Colonic mucosa (tissue), 4 donors: ENCODE data around the gene CHSY1. TPM values are rescaled to one million over a fixed set of nuclear protein-coding genes. Genes with fewer than 3 reads are reported as not detected.

Experiments used
- DNase-seq: peaks from one replicate; pipeline ENCODE4 v3.0.0-alpha.2; 2020
- H3K27ac ChIP-seq: fragments of 200-600 bp; one replicate; pipeline ENCODE4 v1.8.0; 2021
- H3K27me3 ChIP-seq: fragments of 200-600 bp; one replicate; pipeline ENCODE4 v1.8.0; 2021
- H3K36me3 ChIP-seq: fragments of 200-600 bp; one replicate; pipeline ENCODE4 v1.8.0; 2021
- H3K4me1 ChIP-seq: fragments of 200-600 bp; one replicate; pipeline ENCODE4 v1.8.0; 2021; ENCODE audit warnings: mild to moderate bottlenecking
- H3K4me3 ChIP-seq: fragments of 200-600 bp; one replicate; pipeline ENCODE4 v1.8.0; 2021
- H3K9ac ChIP-seq, 2 donors: one replicate each; pipeline ENCODE4 v1.7.0; 2013; ENCODE audit warnings: control low read depth in 2 of 2, low read depth in 2 of 2, low read length in 2 of 2
- H3K9me3 ChIP-seq: fragments of 200-600 bp; one replicate; pipeline ENCODE4 v1.8.0; 2021
- CTCF ChIP-seq: fragments of 200-600 bp; IDR thresholded peaks from one replicate; pipeline ENCODE4 v1.8.0; 2022; ENCODE audit warnings: antibody characterized with exemption, mild to moderate bottlenecking
- intact Hi-C: fragments of 100-400 bp; cut with DNase I; formaldehyde crosslinking; loops from one replicate; pipeline ENCODE4 v1.14.1; 2022
- total RNA-seq, 2 donors: library from RNA; stranded (reverse); fragmentation: NEBNext Ultra II Directional in 1 of 2; extraction: Animal tissue kit (Norgen Biotek cat#: 25700) in 1 of 2; gene quantifications; one replicate each; pipeline ENCODE4 v1.2.1, GENCODE V29; 2021
- donor health status: healthy.
- donor health status: DM: no; HTN: no; CAD: no.
- donor health status: DM: no; HTN: no; CAD: no.

CHSY1 gene
- total RNA-seq, 2 donors from 2014 or later: 12.3 to 13.7 TPM

GRCh38 chr15:101133751-101134261 lies 118.0 kb downstream of the CHSY1 start:
- H3K9ac ChIP-seq: no peak overlapping the region
- H3K4me3 ChIP-seq: no peak overlapping the region
- no peaks in the 10 kb centered on the region for H3K4me1 ChIP-seq
- no peaks in the 10 kb centered on the region for H3K27me3 ChIP-seq
- H3K27ac ChIP-seq: no peak overlapping the region
- H3K36me3 ChIP-seq: no peaks in the 10 kb centered on the region
- no peak for DNase-seq
- intact Hi-C loops: no loop called here
- H3K9me3 ChIP-seq: no peaks in the 10 kb centered on the region
- no peak for TF ChIP-seq CTCF

GRCh38 chr15:101133181-101133460 lies 118.7 kb downstream of the CHSY1 start:
- H3K4me1 ChIP-seq: no peaks in the 10 kb centered on the region
- H3K27me3 ChIP-seq: no peaks in the 10 kb centered on the region
- H3K27ac ChIP-seq: no peak overlapping the region
- TF ChIP-seq CTCF: no peak
- no peaks in the 10 kb centered on the region for H3K9me3 ChIP-seq
- H3K9ac ChIP-seq: no peak overlapping the region
- no peak for DNase-seq
- no peaks in the 10 kb centered on the region for H3K36me3 ChIP-seq
- intact Hi-C loops: no loop called here
- H3K4me3 ChIP-seq: no peak overlapping the region

GRCh38 chr15:101132390-101133180 lies 119.3 kb downstream of the CHSY1 start:
- no peak overlapping the region for H3K4me3 ChIP-seq
- H3K27me3 ChIP-seq: no peaks in the 10 kb centered on the region
- intact Hi-C loops: no loop called here
- no peak for DNase-seq
- H3K27ac ChIP-seq: no peak overlapping the region
- H3K4me1 ChIP-seq: no peaks in the 10 kb centered on the region
- no peaks in the 10 kb centered on the region for H3K9me3 ChIP-seq
- H3K9ac ChIP-seq: no peak overlapping the region
- H3K36me3 ChIP-seq: no peaks in the 10 kb centered on the region
- TF ChIP-seq CTCF: no peak

- no peaks in the 10 kb centered on the region for H3K27me3 ChIP-seq
- no peak overlapping the region for H3K4me3 ChIP-seq
- no peak overlapping the region for H3K9ac ChIP-seq
- intact Hi-C loops: no loop called here
- no peaks in the 10 kb centered on the region for H3K9me3 ChIP-seq
- no peak for DNase-seq
- no peak overlapping the region for H3K27ac ChIP-seq
- no peaks in the 10 kb centered on the region for H3K36me3 ChIP-seq
- peaks cover 2% of the 10 kb centered on the region for H3K4me1 ChIP-seq
- TF ChIP-seq CTCF: no peak
Measured at GRCh38 chr15:101131489-101132389, 120.1 kb downstream of the CHSY1 start.

- intact Hi-C loops: no loop called here
Measured at GRCh38 chr15:101129851-101130380, 121.9 kb downstream of the CHSY1 start.

More at GRCh38 chr15:101129851-101130380, 121.9 kb downstream of the CHSY1 start:
- Histone ChIP-seq H3K36me3 (no peaks in the 10 kb centered on the region), H3K27me3 (no peaks in the 10 kb centered on the region), H3K9me3 (no peaks in the 10 kb centered on the region), H3K4me3 (no peak overlapping the region), H3K4me1 (peaks cover 4% of the 10 kb centered on the region), H3K9ac (no peak overlapping the region), H3K27ac (no peak overlapping the region)
- no peak for DNase-seq
- TF ChIP-seq CTCF: no peak
